Measurements from ENCODE around the gene BHLHE40.

BHLHE40 gene

GRCh38 chr3:4953119-4953518 is 26.1 kb upstream of the BHLHE40 start:
- Histone ChIP-seq H3K4me3 (no peak overlapping the region), H3K36me3 (no peaks in the 10 kb centered on the region), H3K9me3 (no peaks in the 10 kb centered on the region), H3K27me3 (no peaks in the 10 kb centered on the region), H3K27ac (no peak overlapping the region), H3K4me1 (peaks cover 0 to 23% (median 9%) of the 10 kb centered on the region in 4 donors)
- intact Hi-C loops (cut with DNase I; ENCODE audit: low total_unique reads): no loop called here
- TF ChIP-seq CTCF (IDR thresholded peaks at IDR 0.05): no peak
- DNase-seq: no peak

- peaks cover 0 to 12% (median 6%) of the 10 kb centered on the region in 4 donors for H3K4me1 ChIP-seq
- no peak overlapping the region for H3K4me3 ChIP-seq
- intact Hi-C loops (cut with DNase I; ENCODE audit: low total_unique reads): no loop called here
- H3K36me3 ChIP-seq: no peaks in the 10 kb centered on the region
- H3K27ac ChIP-seq: no peak overlapping the region
- no peaks in the 10 kb centered on the region for H3K27me3 ChIP-seq
- DNase-seq: no peak
- no peaks in the 10 kb centered on the region for H3K9me3 ChIP-seq
- TF ChIP-seq CTCF (IDR thresholded peaks at IDR 0.05): no peak
These were observed 24.8 kb upstream of the BHLHE40 start for GRCh38 chr3:4954256-4955000.

GRCh38 chr3:4956099-4956498 is 23.1 kb upstream of the BHLHE40 start:
- H3K4me3 ChIP-seq: no peak overlapping the region
- no peaks in the 10 kb centered on the region for H3K27me3 ChIP-seq
- no peaks in the 10 kb centered on the region for H3K36me3 ChIP-seq
- H3K4me1 ChIP-seq: no peaks in the 10 kb centered on the region
- intact Hi-C loops (cut with DNase I; ENCODE audit: low total_unique reads): no loop called here
- H3K9me3 ChIP-seq: no peaks in the 10 kb centered on the region
- no peak for TF ChIP-seq CTCF (IDR thresholded peaks at IDR 0.05)
- DNase-seq: no peak
- H3K27ac ChIP-seq: no peak overlapping the region

- intact Hi-C loops (cut with DNase I; ENCODE audit: low total_unique reads): no loop called here
- no peak for DNase-seq
- Histone ChIP-seq H3K4me3 (no peak overlapping the region), H3K36me3 (no peaks in the 10 kb centered on the region), H3K27me3 (no peaks in the 10 kb centered on the region), H3K9me3 (no peaks in the 10 kb centered on the region), H3K4me1 (no peaks in the 10 kb centered on the region), H3K27ac (no peak overlapping the region)
- TF ChIP-seq CTCF (IDR thresholded peaks at IDR 0.05): no peak
These were observed 22.5 kb upstream of the BHLHE40 start for GRCh38 chr3:4956738-4957137.

- no peaks in the 10 kb centered on the region for H3K9me3 ChIP-seq
- H3K4me3 ChIP-seq: no peak overlapping the region
- no peak for TF ChIP-seq CTCF (IDR thresholded peaks at IDR 0.05)
- H3K27me3 ChIP-seq: no peaks in the 10 kb centered on the region
- H3K27ac ChIP-seq: no peak overlapping the region
- no peaks in the 10 kb centered on the region for H3K36me3 ChIP-seq
- no peak for DNase-seq
- no peaks in the 10 kb centered on the region for H3K4me1 ChIP-seq
- intact Hi-C loops (cut with DNase I; ENCODE audit: low total_unique reads): no loop called here
These were observed 21.3 kb upstream of the BHLHE40 start for GRCh38 chr3:4957978-4958377.

Measured in tibial artery (tissue), 4 donors.